ENCODE measurements around the gene CCN5.

Gene CCN5

DNA sequence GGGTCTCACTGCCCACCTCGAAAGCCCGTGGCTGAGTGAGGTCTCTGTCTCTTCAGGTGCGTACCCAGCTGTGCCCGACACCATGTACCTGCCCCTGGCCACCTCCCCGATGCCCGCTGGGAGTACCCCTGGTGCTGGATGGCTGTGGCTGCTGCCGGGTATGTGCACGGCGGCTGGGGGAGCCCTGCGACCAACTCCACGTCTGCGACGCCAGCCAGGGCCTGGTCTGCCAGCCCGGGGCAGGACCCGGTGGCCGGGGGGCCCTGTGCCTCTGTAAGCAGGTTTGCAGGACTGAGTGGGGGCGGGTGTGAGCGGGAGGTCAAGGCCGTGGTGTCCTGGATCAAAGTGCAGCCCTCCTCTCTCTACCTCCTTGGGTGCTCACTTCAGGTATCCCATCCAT is 4.7 kb downstream of the CCN5 start:
- Histone ChIP-seq H3K27me3 (ENCODE audit: control insufficient read depth, insufficient read depth, low read length) (no peaks in the 10 kb centered on the region), H3K36me3 (ENCODE audit: control insufficient read depth, insufficient read depth, low read length) (no peaks in the 10 kb centered on the region), H3K9ac (ENCODE audit: low read depth, low read length) (no peak overlapping the region), H3K27ac (ENCODE audit: low read depth, low read length) (no peak overlapping the region), H3K4me3 (ENCODE audit: low read depth, low read length) (no peak overlapping the region), H3K4me1 (ENCODE audit: control insufficient read depth, insufficient read depth, low read length) (no peaks in the 10 kb centered on the region), H3K9me3 (ENCODE audit: control insufficient read depth, insufficient read depth, low read length) (no peaks in the 10 kb centered on the region)

DNA sequence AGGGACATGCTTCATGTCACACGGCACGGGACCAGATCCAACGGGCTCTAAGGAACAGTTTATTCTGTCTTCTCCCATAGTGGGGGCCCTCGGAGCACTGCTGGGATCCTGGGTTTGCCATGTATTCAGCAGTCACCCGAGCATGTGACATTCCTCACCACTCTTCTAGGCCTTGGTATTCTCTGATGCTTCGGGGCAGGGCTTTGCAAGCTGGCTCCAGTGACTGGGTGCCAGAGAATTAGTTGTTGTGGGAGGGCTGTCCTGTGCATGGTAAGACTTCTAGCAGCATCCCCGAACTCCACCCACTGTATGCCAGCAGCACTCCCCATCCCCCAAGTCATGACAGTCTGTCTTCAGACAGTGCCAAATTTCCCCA is 5.4 kb downstream of the CCN5 start:
- no peaks in the 10 kb centered on the region for H3K4me1 ChIP-seq (ENCODE audit: control insufficient read depth, insufficient read depth, low read length)
- H3K36me3 ChIP-seq (ENCODE audit: control insufficient read depth, insufficient read depth, low read length): no peaks in the 10 kb centered on the region
- no peaks in the 10 kb centered on the region for H3K27me3 ChIP-seq (ENCODE audit: control insufficient read depth, insufficient read depth, low read length)
- no peak overlapping the region for H3K9ac ChIP-seq (ENCODE audit: low read depth, low read length)
- H3K9me3 ChIP-seq (ENCODE audit: control insufficient read depth, insufficient read depth, low read length): no peaks in the 10 kb centered on the region
- H3K27ac ChIP-seq (ENCODE audit: low read depth, low read length): no peak overlapping the region
- H3K4me3 ChIP-seq (ENCODE audit: low read depth, low read length): no peak overlapping the region

DNA sequence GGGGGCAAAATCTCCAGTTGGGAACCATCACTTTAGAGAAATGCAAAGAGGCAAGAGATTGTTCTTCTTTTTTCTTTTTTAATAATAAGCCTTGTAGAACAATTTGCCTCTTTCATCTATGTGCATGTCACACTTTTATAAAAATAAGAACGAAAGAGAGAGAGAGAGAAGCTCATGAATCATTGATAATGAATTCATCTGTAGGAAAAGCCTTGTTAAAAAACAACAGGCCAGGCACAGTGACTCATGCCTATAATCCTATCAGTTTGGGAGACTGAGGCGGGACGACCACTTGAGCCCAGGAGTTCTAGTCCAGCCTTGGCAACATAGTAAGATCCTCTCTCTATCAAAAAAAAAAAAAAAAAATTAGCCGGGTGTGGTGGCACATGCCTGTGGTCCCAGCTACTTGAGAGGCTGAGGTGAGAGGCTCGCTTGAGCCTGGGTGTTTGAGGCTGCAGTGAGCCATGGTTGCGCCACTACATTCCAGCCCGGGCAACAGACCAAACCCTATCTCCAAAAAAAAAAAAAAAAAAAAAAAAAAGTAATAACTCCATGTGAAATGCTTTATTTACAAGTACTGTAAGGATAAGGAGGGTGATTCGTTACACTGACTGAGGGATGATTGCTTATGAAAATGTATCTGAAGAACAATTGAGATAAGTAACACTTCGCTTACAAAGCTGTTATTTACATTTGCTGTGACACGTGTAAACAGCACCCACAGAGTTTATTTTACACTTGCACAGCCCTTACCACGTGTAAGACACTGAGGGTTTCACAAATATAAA is 6.0 kb downstream of the CCN5 start:
- H3K9ac ChIP-seq (ENCODE audit: low read depth, low read length): no peak overlapping the region
- H3K27ac ChIP-seq (ENCODE audit: low read depth, low read length): no peak overlapping the region

GRCh38 chr20:44721785-44722054 is 6.6 kb downstream of the CCN5 start:
- Histone ChIP-seq H3K36me3 (ENCODE audit: control insufficient read depth, insufficient read depth, low read length) (no peaks in the 10 kb centered on the region), H3K9me3 (ENCODE audit: control insufficient read depth, insufficient read depth, low read length) (no peaks in the 10 kb centered on the region), H3K27me3 (ENCODE audit: control insufficient read depth, insufficient read depth, low read length) (no peaks in the 10 kb centered on the region), H3K27ac (ENCODE audit: low read depth, low read length) (no peak overlapping the region), H3K4me3 (ENCODE audit: low read depth, low read length) (no peak overlapping the region), H3K4me1 (ENCODE audit: control insufficient read depth, insufficient read depth, low read length) (no peaks in the 10 kb centered on the region), H3K9ac (ENCODE audit: low read depth, low read length) (no peak overlapping the region)

More for the DNA sequence above, 6.0 kb downstream of the CCN5 start:
- Histone ChIP-seq H3K36me3 (ENCODE audit: control insufficient read depth, insufficient read depth, low read length) (no peaks in the 10 kb centered on the region), H3K9me3 (ENCODE audit: control insufficient read depth, insufficient read depth, low read length) (no peaks in the 10 kb centered on the region), H3K27me3 (ENCODE audit: control insufficient read depth, insufficient read depth, low read length) (no peaks in the 10 kb centered on the region), H3K4me1 (ENCODE audit: control insufficient read depth, insufficient read depth, low read length) (no peaks in the 10 kb centered on the region), H3K4me3 (ENCODE audit: low read depth, low read length) (no peak overlapping the region)

DNA sequence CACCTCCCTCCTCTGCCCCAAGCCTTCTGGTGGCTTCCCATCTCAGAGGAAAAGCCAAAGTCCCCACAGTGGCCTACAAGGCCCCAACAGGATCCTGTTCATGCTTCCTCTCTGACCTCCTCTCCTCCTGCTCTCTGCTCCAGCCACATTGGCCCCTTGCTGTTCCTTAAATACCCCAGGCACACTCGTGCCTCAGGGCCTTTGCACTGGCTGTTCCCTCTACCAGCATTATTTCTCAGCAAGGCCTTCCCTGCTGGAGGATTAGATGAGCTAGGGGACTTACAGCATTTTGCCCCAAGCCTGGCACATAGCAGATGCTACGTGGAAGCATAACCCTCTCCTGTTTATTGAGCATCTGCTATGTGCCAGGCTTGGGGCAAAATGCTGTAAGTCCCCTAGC is 7.8 kb downstream of the CCN5 start:
- Histone ChIP-seq H3K27me3 (ENCODE audit: control insufficient read depth, insufficient read depth, low read length) (no peaks in the 10 kb centered on the region), H3K4me1 (ENCODE audit: control insufficient read depth, insufficient read depth, low read length) (0 out of 2 replicates have a peak, but pooled peaks cover 5% of the 10 kb centered on the region), H3K27ac (ENCODE audit: low read depth, low read length) (no peak overlapping the region), H3K36me3 (ENCODE audit: control insufficient read depth, insufficient read depth, low read length) (no peaks in the 10 kb centered on the region), H3K4me3 (ENCODE audit: low read depth, low read length) (no peak overlapping the region), H3K9me3 (ENCODE audit: control insufficient read depth, insufficient read depth, low read length) (no peaks in the 10 kb centered on the region), H3K9ac (ENCODE audit: low read depth, low read length) (no peak overlapping the region)

DNA sequence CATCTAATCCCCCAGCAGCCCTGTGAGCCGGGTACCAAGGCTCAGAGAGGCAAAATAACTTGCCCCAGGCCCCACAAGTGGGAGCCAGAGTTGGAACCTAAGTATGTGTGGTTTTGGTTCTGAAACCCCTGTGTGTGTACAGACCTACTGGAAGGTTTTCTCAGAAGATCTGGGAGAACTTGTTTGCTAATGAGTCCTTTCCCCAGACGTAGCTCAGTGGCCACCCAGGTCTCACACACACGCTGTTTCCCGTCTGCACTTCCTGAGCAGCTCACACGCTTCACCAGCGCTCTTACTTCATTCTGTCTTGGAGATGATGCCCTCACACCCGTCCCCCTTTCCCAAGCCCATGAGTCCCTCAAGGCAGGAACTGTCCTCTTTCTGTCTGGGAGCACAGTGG is 8.2 kb downstream of the CCN5 start:
- Histone ChIP-seq H3K36me3 (ENCODE audit: control insufficient read depth, insufficient read depth, low read length) (no peaks in the 10 kb centered on the region), H3K4me1 (ENCODE audit: control insufficient read depth, insufficient read depth, low read length) (peaks cover 8% of the 10 kb centered on the region; the same call in 1 of the 2 replicates), H3K4me3 (ENCODE audit: low read depth, low read length) (no peak overlapping the region), H3K27me3 (ENCODE audit: control insufficient read depth, insufficient read depth, low read length) (no peaks in the 10 kb centered on the region), H3K9ac (ENCODE audit: low read depth, low read length) (no peak overlapping the region), H3K27ac (ENCODE audit: low read depth, low read length) (no peak overlapping the region), H3K9me3 (ENCODE audit: control insufficient read depth, insufficient read depth, low read length) (no peaks in the 10 kb centered on the region)

GRCh38 chr20:44723798-44724362 is 8.7 kb downstream of the CCN5 start:
- Histone ChIP-seq H3K4me3 (ENCODE audit: low read depth, low read length) (no peak overlapping the region), H3K9ac (ENCODE audit: low read depth, low read length) (no peak overlapping the region), H3K9me3 (ENCODE audit: control insufficient read depth, insufficient read depth, low read length) (no peaks in the 10 kb centered on the region), H3K27me3 (ENCODE audit: control insufficient read depth, insufficient read depth, low read length) (no peaks in the 10 kb centered on the region), H3K36me3 (ENCODE audit: control insufficient read depth, insufficient read depth, low read length) (no peaks in the 10 kb centered on the region), H3K27ac (ENCODE audit: low read depth, low read length) (no peak overlapping the region), H3K4me1 (ENCODE audit: control insufficient read depth, insufficient read depth, low read length) (peaks cover 13% of the 10 kb centered on the region)

- no peaks in the 10 kb centered on the region for H3K36me3 ChIP-seq (ENCODE audit: control insufficient read depth, insufficient read depth, low read length)
- H3K9ac ChIP-seq (ENCODE audit: low read depth, low read length): no peak overlapping the region
- H3K9me3 ChIP-seq (ENCODE audit: control insufficient read depth, insufficient read depth, low read length): no peaks in the 10 kb centered on the region
- no peak overlapping the region for H3K4me3 ChIP-seq (ENCODE audit: low read depth, low read length)
- no peak overlapping the region for H3K27ac ChIP-seq (ENCODE audit: low read depth, low read length)
- H3K27me3 ChIP-seq (ENCODE audit: control insufficient read depth, insufficient read depth, low read length): no peaks in the 10 kb centered on the region
- peaks cover 20% of the 10 kb centered on the region for H3K4me1 ChIP-seq (ENCODE audit: control insufficient read depth, insufficient read depth, low read length)
Observed at GRCh38 chr20:44724423-44725091, 9.4 kb downstream of the CCN5 start.

DNA sequence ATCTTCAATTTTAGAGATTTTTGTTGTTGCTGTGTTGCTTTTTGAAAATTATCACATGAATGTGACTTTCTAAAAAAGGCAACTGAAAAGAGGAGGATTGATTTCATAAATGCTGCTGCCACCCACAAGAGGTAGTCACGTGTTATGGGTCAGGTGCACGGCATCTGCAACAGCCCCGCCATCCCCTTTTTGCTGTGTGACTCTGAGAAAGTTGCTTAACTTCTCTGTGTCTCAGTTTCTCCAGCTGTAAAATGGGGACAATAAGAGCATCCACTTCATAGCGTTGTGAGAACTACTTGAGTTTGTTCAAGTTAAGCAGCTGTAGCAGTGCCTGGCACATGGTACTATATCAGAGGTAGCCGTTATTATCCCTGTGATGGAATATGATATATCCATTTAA is 10.7 kb downstream of the CCN5 start:
- Histone ChIP-seq H3K9me3 (ENCODE audit: control insufficient read depth, insufficient read depth, low read length) (no peaks in the 10 kb centered on the region), H3K27ac (ENCODE audit: low read depth, low read length) (no peak overlapping the region), H3K36me3 (ENCODE audit: control insufficient read depth, insufficient read depth, low read length) (no peaks in the 10 kb centered on the region), H3K9ac (ENCODE audit: low read depth, low read length) (no peak overlapping the region), H3K4me3 (ENCODE audit: low read depth, low read length) (no peak overlapping the region), H3K27me3 (ENCODE audit: control insufficient read depth, insufficient read depth, low read length) (no peaks in the 10 kb centered on the region), H3K4me1 (ENCODE audit: control insufficient read depth, insufficient read depth, low read length) (peaks cover 21% of the 10 kb centered on the region)

GRCh38 chr20:44727039-44727438 is 11.9 kb downstream of the CCN5 start:
- no peak overlapping the region for H3K4me3 ChIP-seq (ENCODE audit: low read depth, low read length)
- no peak overlapping the region for H3K27ac ChIP-seq (ENCODE audit: low read depth, low read length)
- no peaks in the 10 kb centered on the region for H3K36me3 ChIP-seq (ENCODE audit: control insufficient read depth, insufficient read depth, low read length)
- H3K4me1 ChIP-seq (ENCODE audit: control insufficient read depth, insufficient read depth, low read length): peaks cover 21% of the 10 kb centered on the region
- H3K27me3 ChIP-seq (ENCODE audit: control insufficient read depth, insufficient read depth, low read length): no peaks in the 10 kb centered on the region
- no peaks in the 10 kb centered on the region for H3K9me3 ChIP-seq (ENCODE audit: control insufficient read depth, insufficient read depth, low read length)
- no peak overlapping the region for H3K9ac ChIP-seq (ENCODE audit: low read depth, low read length)

DNA sequence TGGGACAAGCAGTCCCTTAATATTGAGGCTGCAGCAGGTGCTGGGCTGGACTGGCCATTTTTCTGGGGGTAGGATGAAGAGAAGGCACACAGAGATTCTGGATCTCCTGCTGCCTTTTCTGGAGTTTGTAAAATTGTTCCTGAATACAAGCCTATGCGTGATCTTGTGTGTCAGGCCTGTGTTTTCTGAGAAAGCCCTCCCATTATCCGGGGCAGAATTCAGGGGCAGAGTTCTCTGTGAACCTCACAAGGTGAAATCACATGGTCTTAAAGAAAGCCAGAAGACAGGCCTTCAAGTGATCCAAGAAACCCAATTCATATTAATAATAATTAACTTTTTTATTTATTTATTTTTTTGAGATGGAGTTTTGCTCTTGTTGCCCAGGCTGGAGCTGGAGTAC is 12.5 kb downstream of the CCN5 start:
- Histone ChIP-seq H3K9ac (ENCODE audit: low read depth, low read length) (no peak overlapping the region), H3K27me3 (ENCODE audit: control insufficient read depth, insufficient read depth, low read length) (no peaks in the 10 kb centered on the region), H3K4me1 (ENCODE audit: control insufficient read depth, insufficient read depth, low read length) (peaks cover 26% of the 10 kb centered on the region)

More for the DNA sequence above, 12.5 kb downstream of the CCN5 start:
- Histone ChIP-seq H3K4me3 (ENCODE audit: low read depth, low read length) (no peak overlapping the region), H3K36me3 (ENCODE audit: control insufficient read depth, insufficient read depth, low read length) (no peaks in the 10 kb centered on the region), H3K9me3 (ENCODE audit: control insufficient read depth, insufficient read depth, low read length) (no peaks in the 10 kb centered on the region), H3K27ac (ENCODE audit: low read depth, low read length) (no peak overlapping the region)
